ENCODE results near the gene PRR19. TPM values are rescaled to one million over a fixed set of nuclear protein-coding genes. Genes with fewer than 3 reads are reported as not detected.

Gene PRR19
- total and polyA plus RNA-seq, 4 donors, result 0.27 to 0.43 (median 0.42) TPM; not detected in 1

GRCh38 chr19:42349378-42350107 lies 47.6 kb downstream of the PRR19 start:
- H3K9ac ChIP-seq (ENCODE audit: low read depth in 1 of 2, low read length in 2 of 2), result no peak overlapping the region
- WGBS, result 96% methylated on average over 14 of the region's 14 CpGs

GRCh38 chr19:42350417-42350816 lies 48.5 kb downstream of the PRR19 start:
- Histone ChIP-seq H3K27ac (ENCODE audit: low read depth in 1 of 2, low read length in 2 of 2) (no peak overlapping the region), H3K9ac (ENCODE audit: low read depth in 1 of 2, low read length in 2 of 2) (no peak overlapping the region), H3K36me3 (ENCODE audit: control insufficient read depth in 4 of 4, insufficient read depth in 3 of 4, low read depth in 1 of 4, low read length in 3 of 4) (peaks cover 0 to 24% (median 5%) of the 10 kb centered on the region in 4 donors), H3K4me3 (ENCODE audit: low read depth in 1 of 3, low read length in 3 of 3) (no peak overlapping the region), H3K4me1 (ENCODE audit: control insufficient read depth in 4 of 4, insufficient read depth in 4 of 4, low read length in 3 of 4) (no peaks in the 10 kb centered on the region), H3K27me3 (ENCODE audit: control insufficient read depth in 4 of 4, insufficient read depth in 4 of 4, low read length in 3 of 4) (no peaks in the 10 kb centered on the region), H3K9me3 (ENCODE audit: control insufficient read depth in 4 of 4, low read length in 3 of 4) (no peaks in the 10 kb centered on the region)
- DNase-seq (ENCODE audit: low spot score), result no peak
- 96% methylated on average over 3 of the region's 3 CpGs for WGBS
- no peak for TF ChIP-seq EGR1 (IDR thresholded peaks at IDR 0.05; ENCODE audit: low read depth in 2 of 2)
- TF ChIP-seq NR2F2 (IDR thresholded peaks at IDR 0.05), result no peak
- no peak for TF ChIP-seq HNF4A (conservative IDR thresholded peaks at IDR 0.05)
- no peak for TF ChIP-seq ZBTB33 (IDR thresholded peaks at IDR 0.05)
- no peak for TF ChIP-seq TAF1 (conservative IDR thresholded peaks at IDR 0.05)
- no peak for TF ChIP-seq FOXA1 (IDR thresholded peaks at IDR 0.05)

More at GRCh38 chr19:42349378-42350107, 47.6 kb downstream of the PRR19 start:
- TF ChIP-seq NR2F2 (IDR thresholded peaks at IDR 0.05) (peak; percentile 35), CTCF (IDR thresholded peaks at IDR 0.05; ENCODE audit: low read depth, low read length, missing input control) (no peak)
- Histone ChIP-seq H3K9me3 (ENCODE audit: control insufficient read depth in 4 of 4, low read length in 3 of 4) (no peaks in the 10 kb centered on the region), H3K36me3 (ENCODE audit: control insufficient read depth in 4 of 4, insufficient read depth in 3 of 4, low read depth in 1 of 4, low read length in 3 of 4) (peaks cover 0 to 22% (median 5%) of the 10 kb centered on the region in 4 donors), H3K27ac (ENCODE audit: low read depth in 1 of 2, low read length in 2 of 2) (no peak overlapping the region), H3K4me1 (ENCODE audit: control insufficient read depth in 4 of 4, insufficient read depth in 4 of 4, low read length in 3 of 4) (no peaks in the 10 kb centered on the region), H3K4me3 (ENCODE audit: low read depth in 1 of 3, low read length in 3 of 3) (no peak overlapping the region), H3K27me3 (ENCODE audit: control insufficient read depth in 4 of 4, insufficient read depth in 4 of 4, low read length in 3 of 4) (no peaks in the 10 kb centered on the region)
- no peak for DNase-seq (ENCODE audit: low spot score)

- no peaks in the 10 kb centered on the region for H3K9me3 ChIP-seq (ENCODE audit: control insufficient read depth in 4 of 4, low read length in 3 of 4)
- no peak for TF ChIP-seq JUND (IDR thresholded peaks at IDR 0.05)
- no peak overlapping the region for H3K27ac ChIP-seq (ENCODE audit: low read depth in 1 of 2, low read length in 2 of 2)
- no peaks in the 10 kb centered on the region for H3K4me1 ChIP-seq (ENCODE audit: control insufficient read depth in 4 of 4, insufficient read depth in 4 of 4, low read length in 3 of 4)
- H3K9ac ChIP-seq (ENCODE audit: low read depth in 1 of 2, low read length in 2 of 2), result no peak overlapping the region
- no peak overlapping the region for H3K4me3 ChIP-seq (ENCODE audit: low read depth in 1 of 3, low read length in 3 of 3)
- DNase-seq (ENCODE audit: low spot score), result no peak
- H3K27me3 ChIP-seq (ENCODE audit: control insufficient read depth in 4 of 4, insufficient read depth in 4 of 4, low read length in 3 of 4), result no peaks in the 10 kb centered on the region
- 95% methylated on average over 21 of the region's 21 CpGs for WGBS
- H3K36me3 ChIP-seq (ENCODE audit: control insufficient read depth in 4 of 4, insufficient read depth in 3 of 4, low read depth in 1 of 4, low read length in 3 of 4), result peaks cover 0 to 28% (median 5%) of the 10 kb centered on the region in 4 donors
Observed at GRCh38 chr19:42351079-42351735, 49.3 kb downstream of the PRR19 start.
